Measurements from ENCODE around the gene ARHGAP31.
"Not testable (repeated sequence)": the region's sequence is repeated elsewhere in the genome, so short reads cannot be mapped to it uniquely, and the experiment has no call there.

Gene ARHGAP31

GRCh38 chr3:119320785-119321184 lies 26.6 kb downstream of the ARHGAP31 start:
- not testable (repeated sequence) for DNase-seq

- DNase-seq: no peak
Measured at GRCh38 chr3:119322021-119322834, 28.0 kb downstream of the ARHGAP31 start.

- peak; percentile 92 for DNase-seq
Measured at GRCh38 chr3:119322835-119323722, 28.9 kb downstream of the ARHGAP31 start.

GRCh38 chr3:119323723-119324085 lies 29.5 kb downstream of the ARHGAP31 start:
- no peak for DNase-seq

- DNase-seq: no peak
Measured at GRCh38 chr3:119324899-119325298, 30.7 kb downstream of the ARHGAP31 start.

GRCh38 chr3:119326976-119327375 lies 32.8 kb downstream of the ARHGAP31 start:
- no peak for DNase-seq

- no peak for DNase-seq
Measured at GRCh38 chr3:119329551-119329950, 35.4 kb downstream of the ARHGAP31 start.

GRCh38 chr3:119330181-119330580 lies 36.0 kb downstream of the ARHGAP31 start:
- no peak for DNase-seq

GRCh38 chr3:119330858-119331257 lies 36.7 kb downstream of the ARHGAP31 start:
- DNase-seq: no peak

- DNase-seq: peak; percentile 46
Measured at GRCh38 chr3:119331661-119332060, 37.5 kb downstream of the ARHGAP31 start.

- DNase-seq: no peak
Measured at GRCh38 chr3:119333773-119334509, 39.8 kb downstream of the ARHGAP31 start.

- DNase-seq: no peak
Measured at GRCh38 chr3:119336823-119337222, 42.6 kb downstream of the ARHGAP31 start.

- DNase-seq: not testable (repeated sequence)
Measured at GRCh38 chr3:119337407-119337806, 43.2 kb downstream of the ARHGAP31 start.

- DNase-seq: no peak
Measured at GRCh38 chr3:119338754-119339153, 44.6 kb downstream of the ARHGAP31 start.

- DNase-seq: no peak
Measured at GRCh38 chr3:119340014-119340413, 45.8 kb downstream of the ARHGAP31 start.

GRCh38 chr3:119340446-119340845 lies 46.3 kb downstream of the ARHGAP31 start:
- DNase-seq: no peak

GRCh38 chr3:119342176-119342575 lies 48.0 kb downstream of the ARHGAP31 start:
- DNase-seq: no peak

- no peak for DNase-seq
Measured at GRCh38 chr3:119343719-119344118, 49.5 kb downstream of the ARHGAP31 start.

- no peak for DNase-seq
Measured at GRCh38 chr3:119346076-119346496, 51.9 kb downstream of the ARHGAP31 start.

- DNase-seq: no peak
Measured at GRCh38 chr3:119347036-119347435, 52.9 kb downstream of the ARHGAP31 start.

- no peak for DNase-seq
Measured at GRCh38 chr3:119349354-119350041, 55.3 kb downstream of the ARHGAP31 start.

GRCh38 chr3:119350114-119350513 lies 55.9 kb downstream of the ARHGAP31 start:
- DNase-seq: no peak
